H1 (cell line): ENCODE data around the gene TLE5. TPM values are rescaled to one million over a fixed set of nuclear protein-coding genes. Genes with fewer than 3 reads are reported as not detected.
A peak's percentile ranks its signal among the peaks of the same experiment; 100 is the strongest.

ENCODE experiments used
- CTCF ChIA-PET: fragments of 300-600 bp; sonication (Branson Sonifier 250); formaldehyde crosslinking; loops from one replicate; lab custom pipeline; 2021; ENCODE audit not compliant: partially characterized antibody; lab: Charles Lee
- POLR2A ChIA-PET: fragments of 300-600 bp; sonication (Branson Sonifier 250); formaldehyde crosslinking; loops from one replicate; lab custom pipeline; 2021; ENCODE audit warnings: inconsistent platforms; ENCODE audit not compliant: partially characterized antibody; lab: Charles Lee
- DNase-seq, 2 experiments: peaks; one replicate each; pipeline versions ENCODE4 v3.0.0 to v3.0.0-alpha.2; 2010 to 2022; ENCODE audit warnings: low spot score in 2 of 2, low read depth in 1 of 2, mixed read lengths in 1 of 2
- FAIRE-seq: peaks from 2 replicates; lab custom pipeline; 2011; peaks lifted over from hg19 to GRCh38; lab: Jason Lieb, UNC
- H2AFZ ChIP-seq: 2 replicates; pipeline ENCODE4 v1.8.1; 2012; ENCODE audit warnings: low read length, inconsistent platforms
- H2AK5ac ChIP-seq: 2 replicates; pipeline ENCODE4 v1.6.1; 2013; ENCODE audit warnings: low read depth, low read length
- H2BK120ac ChIP-seq: replicated peaks from 2 replicates; pipeline ENCODE3; 2013; ENCODE audit warnings: low read depth, low read length, inconsistent platforms
- H2BK12ac ChIP-seq: 2 replicates; pipeline ENCODE4 v1.6.1; 2013; ENCODE audit warnings: low read depth, low read length
- H2BK15ac ChIP-seq: 2 replicates; pipeline ENCODE4 v1.6.1; 2013; ENCODE audit warnings: low read length
- H2BK20ac ChIP-seq: 2 replicates; pipeline ENCODE4 v1.6.1; 2013; ENCODE audit warnings: low read length
- H2BK5ac ChIP-seq: 2 replicates; pipeline ENCODE4 v1.6.1; 2013; ENCODE audit warnings: low read depth, low read length
- H3K14ac ChIP-seq: 2 replicates; pipeline ENCODE4 v1.6.1; 2013; ENCODE audit warnings: inconsistent platforms; ENCODE audit not compliant: insufficient read length
- H3K18ac ChIP-seq: 2 replicates; pipeline ENCODE4 v1.6.1; 2013; ENCODE audit warnings: low read length; ENCODE audit errors: extremely low read depth
- H3K23ac ChIP-seq: 2 replicates; pipeline ENCODE4 v1.6.1; 2013; ENCODE audit warnings: inconsistent platforms; ENCODE audit not compliant: insufficient read length
- H3K23me2 ChIP-seq: 2 replicates; pipeline ENCODE4 v1.6.1; 2013; ENCODE audit warnings: low read depth, low read length
- H3K27ac ChIP-seq: 2 replicates; pipeline ENCODE4 v1.6.1; 2011; ENCODE audit warnings: low read depth, low read length, inconsistent platforms
- H3K27me3 ChIP-seq, 4 experiments: replicated peaks in 1 of 4; 1 replicate in 1 of 4; 2 replicates in 3 of 4; pipeline versions ENCODE4 v1.6.1 to v1.8.1; 2011 to 2013; ENCODE audit warnings: low read length in 3 of 4, mild to moderate bottlenecking in 3 of 4, inconsistent platforms in 2 of 4, mixed read lengths in 2 of 4, moderate library complexity in 1 of 4; ENCODE audit not compliant: control insufficient read depth in 3 of 4, insufficient read depth in 3 of 4; ENCODE audit errors: extremely low read depth in 1 of 4
- H3K36me3 ChIP-seq, 4 experiments: 2 replicates each; pipeline versions ENCODE4 v1.6.1 to v1.8.1; 2011 to 2013; ENCODE audit warnings: mild to moderate bottlenecking in 4 of 4, low read length in 3 of 4, moderate library complexity in 2 of 4, control low read depth in 1 of 4, inconsistent platforms in 1 of 4; ENCODE audit not compliant: insufficient read depth in 4 of 4, control insufficient read depth in 2 of 4
- H3K4ac ChIP-seq: replicated peaks from 2 replicates; pipeline ENCODE3; 2013; ENCODE audit warnings: low read length, low read depth, mixed read lengths, inconsistent platforms; ENCODE audit not compliant: insufficient read length
- H3K4me1 ChIP-seq, 4 experiments: replicated peaks in 1 of 4; 1 replicate in 1 of 4; 2 replicates in 3 of 4; pipeline versions ENCODE4 v1.6.1 to v1.8.1; 2011 to 2013; ENCODE audit warnings: low read length in 3 of 4, inconsistent platforms in 2 of 4, mixed read lengths in 1 of 4; ENCODE audit not compliant: insufficient read depth in 4 of 4, control insufficient read depth in 3 of 4
- H3K4me2 ChIP-seq, 2 experiments: 2 replicates each; pipeline versions ENCODE4 v1.6.1 to v1.8.1; 2011 to 2013; ENCODE audit warnings: low read depth in 2 of 2, low read length in 2 of 2, control low read depth in 1 of 2, inconsistent platforms in 1 of 2, mild to moderate bottlenecking in 1 of 2; ENCODE audit not compliant: insufficient read depth in 1 of 2
- H3K4me3 ChIP-seq, 4 experiments: fragments of 200-600, 300-600 bp in 1 of 4; sonication (generic), shearing (Covaris generic), sonication (Bioruptor Twin) in 1 of 4; 2 replicates each; pipeline versions ENCODE4 v1.5.1 to v1.8.1; 2011 to 2016; ENCODE audit warnings: low read length in 4 of 4, low read depth in 3 of 4, control low read depth in 2 of 4, inconsistent platforms in 2 of 4, mild to moderate bottlenecking in 2 of 4, mixed read lengths in 1 of 4, moderate library complexity in 1 of 4; ENCODE audit not compliant: insufficient read depth in 2 of 4; ENCODE audit errors: extremely low read depth in 1 of 4
- H3K56ac ChIP-seq: replicated peaks from 2 replicates; pipeline ENCODE3; 2013; ENCODE audit warnings: low read depth, mild to moderate bottlenecking, mixed read lengths, low read length, inconsistent platforms; ENCODE audit not compliant: insufficient read length
- H3K79me1 ChIP-seq: 2 replicates; pipeline ENCODE4 v1.6.1; 2013; ENCODE audit warnings: low read depth, low read length, control low read depth
- H3K79me2 ChIP-seq, 2 experiments: 2 replicates each; pipeline versions ENCODE4 v1.6.1 to v1.8.1; 2012 to 2013; ENCODE audit warnings: low read length in 2 of 2, mild to moderate bottlenecking in 2 of 2, inconsistent platforms in 1 of 2; ENCODE audit not compliant: insufficient read depth in 2 of 2, control insufficient read depth in 1 of 2
- H3K9ac ChIP-seq, 4 experiments: replicated peaks in 1 of 4; 1 replicate in 1 of 4; 2 replicates in 3 of 4; pipeline versions ENCODE4 v1.6.1 to v1.8.1; 2011 to 2013; ENCODE audit warnings: low read depth in 3 of 4, low read length in 3 of 4, control low read depth in 2 of 4, mild to moderate bottlenecking in 2 of 4, moderate library complexity in 2 of 4, inconsistent platforms in 1 of 4; ENCODE audit errors: extremely low read depth in 1 of 4
- H3K9me3 ChIP-seq, 2 experiments: 2 replicates each; pipeline versions ENCODE4 v1.6.1 to v1.8.1; 2012 to 2013; ENCODE audit warnings: mild to moderate bottlenecking in 2 of 2, moderate library complexity in 2 of 2, control low read depth in 1 of 2, inconsistent platforms in 1 of 2, low read depth in 1 of 2, low read length in 1 of 2, mixed read lengths in 1 of 2; ENCODE audit not compliant: insufficient read depth in 2 of 2
- H4K20me1 ChIP-seq, 2 experiments: replicated peaks in 1 of 2; 2 replicates each; pipeline versions ENCODE3 to v1.8.1; 2011 to 2013; ENCODE audit warnings: inconsistent platforms in 2 of 2, low read length in 2 of 2, mild to moderate bottlenecking in 1 of 2; ENCODE audit not compliant: insufficient read depth in 2 of 2, control insufficient read depth in 1 of 2
- H4K5ac ChIP-seq: 2 replicates; pipeline ENCODE4 v1.6.1; 2013; ENCODE audit warnings: low read length, low read depth, mixed read lengths, inconsistent platforms; ENCODE audit not compliant: insufficient read length
- H4K8ac ChIP-seq: 2 replicates; pipeline ENCODE4 v1.8.0; 2013; ENCODE audit warnings: mild to moderate bottlenecking, moderate library complexity, low read length, inconsistent platforms; ENCODE audit not compliant: insufficient read depth; ENCODE audit errors: extremely low read depth
- H4K91ac ChIP-seq: replicated peaks from 2 replicates; pipeline ENCODE3; 2013; ENCODE audit warnings: low read length, mixed read lengths, inconsistent platforms; ENCODE audit not compliant: insufficient read length
- ASH2L ChIP-seq: fragments of 200-600, 300-600 bp; sonication (generic); IDR thresholded peaks from one replicate; pipeline ENCODE4 v1.7.1; 2017; ENCODE audit warnings: low read length
- CBX5 ChIP-seq: fragments of 300-800, 300-1000 bp; sonication (generic); IDR thresholded peaks from 2 replicates; pipeline ENCODE4 v1.7.1; 2016; ENCODE audit warnings: antibody characterized with exemption, low read length, low read depth
- CHD2 ChIP-seq: IDR thresholded peaks from 2 replicates; pipeline ENCODE4 v1.6.1; 2012; ENCODE audit warnings: low read length, improper control_type of control experiment
- GTF2F1 ChIP-seq: IDR thresholded peaks from 2 replicates; pipeline ENCODE4 v1.6.1; 2012; ENCODE audit warnings: low read depth, low read length, improper control_type of control experiment, borderline replicate concordance
- KDM1A ChIP-seq: fragments of 200-600, 300-600 bp; sonication (generic); IDR thresholded peaks from 2 replicates; pipeline ENCODE4 v1.7.1; 2016; ENCODE audit warnings: mild to moderate bottlenecking, low read length, borderline replicate concordance
- KDM5A ChIP-seq: fragments of 200-600 bp; IDR thresholded peaks from 2 replicates; pipeline ENCODE4 v1.7.1; 2012; ENCODE audit warnings: mild to moderate bottlenecking, low read length, inconsistent platforms, mixed read lengths
- NRF1 ChIP-seq: IDR thresholded peaks from 2 replicates; pipeline ENCODE4 v1.6.1; 2011; ENCODE audit warnings: mild to moderate bottlenecking, low read depth, low read length, improper control_type of control experiment
- POU5F1 ChIP-seq: IDR thresholded peaks from 2 replicates; pipeline ENCODE4 v1.6.1; 2011; ENCODE audit warnings: low read depth, mild to moderate bottlenecking, low read length, moderate library complexity
- RFX5 ChIP-seq: IDR thresholded peaks from 2 replicates; pipeline ENCODE4 v1.6.1; 2011; ENCODE audit warnings: low read depth, low read length, improper control_type of control experiment, borderline replicate concordance
- RNF2 ChIP-seq: fragments of 200-900, 300-1000 bp; sonication (generic); IDR thresholded peaks from 2 replicates; pipeline ENCODE4 v1.7.1; 2016; ENCODE audit warnings: borderline replicate concordance, low read depth, mild to moderate bottlenecking, antibody characterized with exemption, low read length; ENCODE audit not compliant: poor library complexity, severe bottlenecking; ENCODE audit errors: missing control alignments
- TAF1 ChIP-seq: IDR thresholded peaks from 2 replicates; pipeline ENCODE4 v1.6.1; 2011; ENCODE audit warnings: mild to moderate bottlenecking, low read depth, low read length
- TBP ChIP-seq: IDR thresholded peaks from 2 replicates; pipeline ENCODE4 v1.6.1; 2011; ENCODE audit warnings: low read depth, low read length, improper control_type of control experiment
- YY1 ChIP-seq: IDR thresholded peaks from 2 replicates; pipeline ENCODE4 v1.6.1; 2011; ENCODE audit warnings: low read depth, mild to moderate bottlenecking, low read length
- WGBS, 2 experiments: shearing (Covaris generic) in 1 of 2; methylation state at CpG; one replicate each; pipeline versions ENCODE4 v1.1.6 to v1.1.7; 2013 to 2015; ENCODE audit warnings: low lambda C conversion rate in 2 of 2, mixed read lengths in 2 of 2, inconsistent platforms in 1 of 2, low coverage in 1 of 2, missing lambda C conversion rate in 1 of 2; ENCODE audit not compliant: insufficient replicate concordance in 2 of 2, insufficient coverage in 1 of 2, insufficient read length in 1 of 2; ENCODE audit errors: extremely low coverage in 1 of 2, missing lambda C conversion rate in 1 of 2; 5-methylcytosine and 5-hydroxymethylcytosine counted together
- polyA plus RNA-seq, 7 experiments: library from polyadenylated mRNA; depleted of rRNA in 3 of 7; stranded (reverse) in 5 of 7; unstranded in 2 of 7; fragments of >200 nt in 5 of 7; fragments of 200-250 nt in 2 of 7; gene quantifications; 1 replicate in 5 of 7; 2 replicates in 1 of 7; 4 replicates in 1 of 7; pipeline versions ENCODE4 v1.2.1 to v1.2.3, GENCODE V29; 2011 to 2013; ENCODE audit warnings: missing spikeins in 2 of 7, mixed read lengths in 2 of 7
- total RNA-seq: library from RNA; stranded (reverse); fragmentation: NEBNext Ultra II Directional; extraction: Animal tissue kit (Norgen Biotek cat#: 25700); gene quantifications from 2 replicates; pipeline ENCODE4 v1.2.1, GENCODE V29; 2021

The TLE5 gene
- total and polyA plus RNA-seq, 2 of the 8 experiments (the other 6 are each of a cell fraction or from before 2014, with no cell fraction given): 187 to 285 TPM

DNA sequence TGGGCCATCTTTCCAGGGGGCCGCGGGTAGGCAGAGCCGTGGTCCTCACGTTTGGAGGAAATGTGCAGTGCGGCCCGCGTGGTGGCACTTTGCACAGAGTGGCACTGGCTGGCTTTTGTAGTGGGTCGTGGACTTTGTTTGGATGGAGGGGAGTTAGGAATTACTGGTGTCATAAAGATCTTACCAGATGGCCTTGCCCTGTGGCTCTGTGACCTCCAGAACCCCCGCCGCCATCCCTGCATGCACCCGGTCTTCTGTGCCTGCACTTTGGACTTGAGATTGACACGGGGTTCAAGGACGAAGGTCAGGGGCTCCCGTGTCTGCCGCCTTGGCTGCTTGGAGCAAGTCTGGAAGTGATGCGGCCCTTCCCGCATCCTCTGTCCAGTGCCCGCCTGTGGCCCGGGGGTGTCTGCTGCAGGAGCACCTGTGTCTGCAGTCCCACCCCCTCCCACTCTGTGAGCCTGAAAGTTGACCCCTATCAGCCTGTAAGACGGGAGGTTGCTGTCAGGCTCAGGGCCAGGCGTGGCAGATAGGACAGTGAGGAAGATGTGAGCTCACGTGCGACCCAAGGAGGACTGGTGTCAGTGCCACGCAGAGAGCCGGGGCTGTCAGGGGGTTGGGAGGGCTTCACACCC, 34.1 kb upstream of the TLE5 start:
- Histone ChIP-seq H4K5ac (no peak overlapping the region), H3K4me2 (peak overlapping the region; percentile 64 to 96), H3K9ac (peak overlapping the region in 2 of 4 experiments; percentile 19 to 25; a peak in 3 of 7 replicates), H3K79me1 (peaks cover 5% of the 10 kb centered on the region), H3K4ac (peak overlapping the region; percentile 66), H2BK20ac (no peak overlapping the region), H4K91ac (no peak overlapping the region), H3K18ac (peak overlapping the region; percentile 28; the same call in 1 of the 2 replicates), H4K8ac (peak overlapping the region; percentile 63), H3K9me3 (no peaks in the 10 kb centered on the region), H2BK12ac (no peak overlapping the region), H3K4me3 (peak overlapping the region; percentile 74 to 82 (median 79); a peak in 7 of 8 replicates), H3K23ac (no peak overlapping the region), H2AK5ac (no peak overlapping the region), H2BK120ac (no peak overlapping the region), H3K79me2 (peaks cover 2 to 63% of the 10 kb centered on the region in 2 experiments; a peak in 3 of 4 replicates), H3K14ac (no peak overlapping the region), H3K4me1 (peaks cover 3 to 18% (median 15%) of the 10 kb centered on the region in 4 experiments; a peak in 6 of 7 replicates), H3K36me3 (no peaks in the 10 kb centered on the region), H2AFZ (no peak overlapping the region), H2BK15ac (no peak overlapping the region), H3K23me2 (peaks cover 13% of the 10 kb centered on the region; the same call in 1 of the 2 replicates), H3K56ac (no peak overlapping the region), H3K27ac (no peak overlapping the region), H3K27me3 (no peaks in the 10 kb centered on the region), H2BK5ac (no peak overlapping the region), H4K20me1 (peaks cover 12 to 36% of the 10 kb centered on the region in 2 experiments)
- ChIA-PET CTCF (interaction anchor here (0.6 to 20.0 kb wide), 10 partner anchors 7 to 652 kb away, joined by 3 to 339 read pairs (median 4); no protein-coding TSS in a partner anchor), POLR2A (interaction anchor here (1.4 to 1.8 kb wide), 3 partner anchors 17 to 53 kb away, joined by 3 to 6 read pairs (median 4); no protein-coding TSS in a partner anchor)
- FAIRE-seq: no peak
- no peak for DNase-seq
- TF ChIP-seq KDM5A (no peak), POU5F1 (no peak), RFX5 (no peak), YY1 (no peak), KDM1A (no peak), CHD2 (no peak), GTF2F1 (no peak), TBP (no peak), CBX5 (no peak), RNF2 (no peak), NRF1 (no peak), ASH2L (no peak), TAF1 (no peak)
- 74% methylated on average over 25 of the region's 25 CpGs; no CpG with 5 or more reads in 1 of the 2 experiments for WGBS, 2 experiments
